OCI-LY3 (cell line): Measurements from ENCODE around the gene HCST.

Experiments
- H2AFZ ChIP-seq: fragments of 200-600, 300-600 bp; shearing (Covaris generic); 2 replicates; pipeline ENCODE4 v1.6.0; 2014; ENCODE audit warnings: antibody characterized with exemption, low read depth, low read length
- H3K27ac ChIP-seq: fragments of 200-600, 300-600 bp; sonication (generic); 2 replicates; pipeline ENCODE4 v1.5.1; 2014; ENCODE audit warnings: mild to moderate bottlenecking, low read length, moderate library complexity, mixed read lengths
- H3K27me3 ChIP-seq: fragments of 200-600, 300-600 bp; sonication (generic); 2 replicates; pipeline ENCODE4 v1.6.1; 2014; ENCODE audit warnings: low read depth, low read length, mixed read lengths
- H3K36me3 ChIP-seq: fragments of 200-600, 300-600 bp; sonication (generic); replicated peaks from 2 replicates; pipeline ENCODE3; 2014; ENCODE audit warnings: low read depth, low read length, mixed read lengths
- H3K4me1 ChIP-seq: fragments of 300-600, 200-600 bp; sonication (generic); 2 replicates; pipeline ENCODE4 v1.6.1; 2014; ENCODE audit warnings: low read length, mixed read lengths
- H3K4me2 ChIP-seq: fragments of 200-600, 300-600 bp; sonication (generic); 2 replicates; pipeline ENCODE4 v1.6.1; 2014; ENCODE audit warnings: low read length, mixed read lengths
- H3K4me3 ChIP-seq: fragments of 300-600, 200-600 bp; sonication (generic); 2 replicates; pipeline ENCODE4 v1.5.1; 2014; ENCODE audit warnings: antibody characterized with exemption, mild to moderate bottlenecking, low read length, moderate library complexity
- H3K79me2 ChIP-seq: fragments of 300-600, 200-600 bp; shearing (Covaris generic); 2 replicates; pipeline ENCODE4 v1.6.1; 2014; ENCODE audit warnings: mild to moderate bottlenecking, low read length, mixed read lengths
- H3K9ac ChIP-seq: fragments of 300-600, 200-600 bp; shearing (Covaris generic); 2 replicates; pipeline ENCODE4 v1.6.0; 2014; ENCODE audit warnings: mild to moderate bottlenecking, low read length, moderate library complexity
- H3K9me3 ChIP-seq: fragments of 200-600, 300-600 bp; shearing (Covaris generic); 2 replicates; pipeline ENCODE4 v1.6.1; 2014; ENCODE audit warnings: low read length, mixed read lengths; ENCODE audit not compliant: insufficient read depth
- H4K20me1 ChIP-seq: fragments of 200-600, 300-600 bp; sonication (generic); 2 replicates; pipeline ENCODE4 v1.6.1; 2016; ENCODE audit warnings: low read length, mixed read lengths; ENCODE audit not compliant: insufficient read depth
- CTCF ChIP-seq: fragments of 200-600, 300-600 bp; sonication (generic); IDR thresholded peaks from 2 replicates; pipeline ENCODE4 v1.5.1; 2014; ENCODE audit warnings: antibody characterized with exemption, low read length, low read depth
- EZH2phosphoT487 ChIP-seq: fragments of 200-600 bp; shearing (Covaris generic); IDR thresholded peaks from 2 replicates; pipeline ENCODE4 v1.6.1; 2018; ENCODE audit warnings: antibody characterized with exemption, mixed run types, low read depth

Gene HCST

GRCh38 chr19:35921012-35921411 is 18.7 kb downstream of the HCST start:
- H3K27me3 ChIP-seq, result peaks cover 19% of the 10 kb centered on the region

GRCh38 chr19:35925501-35925900 is 23.2 kb downstream of the HCST start:
- Histone ChIP-seq H3K4me3 (no peak overlapping the region), H3K79me2 (no peaks in the 10 kb centered on the region), H3K4me1 (peaks cover 8% of the 10 kb centered on the region), H3K9me3 (peaks cover 9% of the 10 kb centered on the region), H3K36me3 (no peaks in the 10 kb centered on the region), H3K9ac (no peak overlapping the region), H4K20me1 (no peaks in the 10 kb centered on the region), H3K4me2 (no peak overlapping the region), H2AFZ (no peak overlapping the region), H3K27ac (no peak overlapping the region), H3K27me3 (peaks cover 19% of the 10 kb centered on the region)
- TF ChIP-seq CTCF (no peak), EZH2phosphoT487 (no peak)

More at GRCh38 chr19:35921012-35921411, 18.7 kb downstream of the HCST start:
- peaks cover 9% of the 10 kb centered on the region for H3K9me3 ChIP-seq
- TF ChIP-seq EZH2phosphoT487, result no peak
- TF ChIP-seq CTCF, result no peak
- no peaks in the 10 kb centered on the region for H4K20me1 ChIP-seq
- no peak overlapping the region for H3K27ac ChIP-seq
- no peak overlapping the region for H3K4me2 ChIP-seq
- no peaks in the 10 kb centered on the region for H3K79me2 ChIP-seq
- no peak overlapping the region for H2AFZ ChIP-seq
- no peak overlapping the region for H3K9ac ChIP-seq
- H3K36me3 ChIP-seq, result no peaks in the 10 kb centered on the region
- no peak overlapping the region for H3K4me3 ChIP-seq
- H3K4me1 ChIP-seq, result no peaks in the 10 kb centered on the region; the same call in 1 of the 2 replicates

DNA sequence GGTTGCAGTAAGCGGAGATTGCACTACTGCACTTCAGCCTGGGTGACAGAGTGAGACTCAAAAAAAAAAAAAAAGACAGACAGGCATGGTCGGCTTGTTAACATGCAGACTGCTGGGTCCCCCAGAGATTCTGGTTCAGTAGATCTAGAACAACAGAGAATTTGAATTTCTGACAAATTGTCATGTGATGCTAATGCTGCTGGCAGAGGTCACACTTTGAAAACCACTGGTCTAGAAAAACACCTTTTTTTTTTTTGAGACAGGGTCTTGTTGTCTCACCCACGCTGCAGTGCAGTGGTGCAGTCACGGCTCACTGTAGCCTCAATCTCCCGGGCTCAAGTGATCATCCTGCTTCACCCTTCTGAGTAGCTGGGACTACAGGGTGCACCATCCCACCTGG is 26.2 kb downstream of the HCST start:
- Histone ChIP-seq H3K27me3 (peaks cover 13% of the 10 kb centered on the region), H3K4me2 (peak overlapping the region; percentile 33), H3K4me1 (peaks cover 18% of the 10 kb centered on the region), H3K4me3 (no peak overlapping the region), H4K20me1 (no peaks in the 10 kb centered on the region), H3K36me3 (no peaks in the 10 kb centered on the region), H3K9ac (no peak overlapping the region), H3K9me3 (peaks cover 9% of the 10 kb centered on the region), H2AFZ (no peak overlapping the region), H3K79me2 (no peaks in the 10 kb centered on the region), H3K27ac (no peak overlapping the region)
- TF ChIP-seq CTCF (no peak), EZH2phosphoT487 (no peak)

GRCh38 chr19:35929876-35930275 is 27.5 kb downstream of the HCST start:
- Histone ChIP-seq H3K4me2 (no peak overlapping the region), H3K4me1 (peaks cover 18% of the 10 kb centered on the region), H3K9ac (no peak overlapping the region), H3K9me3 (peaks cover 9% of the 10 kb centered on the region), H3K27ac (no peak overlapping the region), H3K4me3 (no peak overlapping the region), H2AFZ (peak overlapping the region; percentile 29; the same call in 1 of the 2 replicates), H3K36me3 (no peaks in the 10 kb centered on the region), H3K79me2 (no peaks in the 10 kb centered on the region), H4K20me1 (no peaks in the 10 kb centered on the region), H3K27me3 (peaks cover 5% of the 10 kb centered on the region; the same call in 1 of the 2 replicates)
- TF ChIP-seq CTCF, result no peak
- TF ChIP-seq EZH2phosphoT487, result no peak
